Ramos (cell line): Measurements from ENCODE around the gene ZC3H14.

Experiments
- in situ Hi-C: fragments of 300-500 bp; cut with MboI; formaldehyde crosslinking; loops from one replicate; pipeline ENCODE4 v1.14.3; 2022; ENCODE audit warnings: low sequenced_read_pairs; ENCODE audit not compliant: unreplicated experiment

ZC3H14 gene

DNA sequence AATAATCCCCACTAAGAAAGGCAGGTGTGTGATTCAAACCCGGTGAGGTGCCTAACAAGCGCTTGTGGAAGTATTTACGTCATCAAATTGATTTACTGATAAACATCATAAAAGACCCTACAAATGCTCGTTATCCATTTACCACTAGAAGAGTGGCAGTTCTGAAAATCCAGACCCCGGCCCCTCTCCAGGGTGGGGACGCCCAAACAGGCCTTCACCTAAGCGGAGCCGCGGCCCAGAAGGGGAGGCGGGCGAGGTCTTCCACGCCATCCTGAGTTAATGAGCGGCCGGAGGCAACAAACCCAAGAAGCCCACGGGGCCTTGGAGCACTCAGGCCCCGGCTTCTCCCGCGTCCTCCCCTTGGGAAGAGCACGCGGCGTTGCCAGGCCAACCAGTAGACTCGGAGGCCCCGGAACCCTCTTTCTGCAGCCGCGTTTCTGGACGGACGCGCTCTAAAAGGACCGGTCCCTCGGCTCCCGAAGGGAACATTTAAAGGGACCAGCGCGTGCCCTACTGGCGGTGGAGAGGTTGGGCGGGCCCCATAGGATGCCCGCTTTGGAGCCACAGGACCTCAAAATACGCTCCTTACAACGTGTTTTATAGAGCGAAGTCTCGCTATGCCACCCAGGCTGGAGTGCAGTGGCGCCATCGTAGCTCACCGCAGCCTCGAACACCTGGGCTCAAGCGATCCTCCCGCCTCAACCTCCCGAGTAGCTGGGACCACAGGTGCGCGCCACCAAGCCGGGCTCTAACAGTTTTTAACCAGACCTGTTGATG is 11.6 kb upstream of the ZC3H14 start:
- in situ Hi-C loops = no loop called here

DNA sequence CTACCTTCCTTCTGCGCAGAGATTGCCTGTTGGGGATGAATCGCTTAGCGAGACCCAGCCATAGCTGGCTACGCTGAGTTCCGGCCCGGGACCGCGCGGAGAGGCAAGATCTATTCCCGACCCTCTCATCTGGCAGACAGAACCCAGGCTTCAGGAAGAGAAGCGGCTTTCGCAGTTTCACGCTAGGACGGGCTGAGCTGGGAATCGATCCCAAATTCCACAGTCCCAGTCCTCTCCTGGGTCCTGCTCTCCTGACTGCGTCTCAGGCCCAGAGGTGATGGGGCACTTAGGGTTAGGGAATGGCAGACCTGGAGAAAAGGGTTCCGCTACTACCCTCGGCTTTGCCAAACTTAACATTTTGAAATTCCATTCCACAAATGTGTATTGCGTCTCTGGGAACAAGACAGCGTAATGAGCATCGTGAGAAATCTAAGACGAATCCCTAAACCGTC is 10.8 kb upstream of the ZC3H14 start:
- in situ Hi-C loops = no loop called here

DNA sequence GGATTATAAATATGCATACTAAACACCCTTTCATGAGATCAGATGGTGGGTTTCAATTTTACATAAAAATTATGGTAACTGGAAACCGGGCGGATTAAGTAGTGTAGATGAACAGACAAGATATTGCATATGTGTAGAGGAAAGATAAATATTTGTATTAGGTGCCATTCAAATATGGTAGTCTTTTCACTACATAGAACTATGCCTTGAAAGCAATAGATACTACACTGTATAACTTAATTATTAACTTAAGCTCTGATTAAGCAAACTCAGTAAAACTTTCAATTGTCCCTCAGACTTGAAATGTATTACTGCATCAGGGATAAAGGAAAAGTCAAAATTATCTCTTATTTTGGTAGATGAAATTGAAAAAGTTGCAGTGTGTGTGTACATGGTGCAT is 10.0 kb upstream of the ZC3H14 start:
- in situ Hi-C loops = no loop called here

DNA sequence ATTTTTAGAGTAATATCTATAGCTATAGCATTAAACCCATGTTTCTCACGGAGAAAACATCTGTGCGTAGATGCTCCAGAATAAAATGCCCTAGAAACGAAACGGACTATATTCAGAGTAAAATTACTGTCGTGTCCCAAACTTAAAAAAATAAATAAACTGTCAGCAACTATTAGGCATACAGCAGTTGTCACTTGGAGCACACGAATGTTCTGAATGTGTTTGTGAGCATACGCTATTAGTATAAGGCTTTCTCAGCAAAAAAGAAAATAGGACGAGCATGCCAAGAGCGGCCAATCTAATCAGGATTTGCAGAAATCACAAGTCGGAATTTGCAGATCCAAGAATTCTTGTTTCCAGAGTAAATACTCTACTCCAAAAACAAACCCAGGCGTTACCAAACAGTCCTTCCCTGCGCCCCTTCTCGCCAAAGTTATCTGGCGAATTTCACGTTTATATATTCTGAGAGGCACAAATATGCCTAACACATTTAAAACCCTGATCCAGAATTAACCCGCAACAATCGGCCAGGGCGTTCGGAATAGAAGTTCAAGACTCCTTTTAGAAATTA is 8.9 kb upstream of the ZC3H14 start:
- in situ Hi-C loops = no loop called here

DNA sequence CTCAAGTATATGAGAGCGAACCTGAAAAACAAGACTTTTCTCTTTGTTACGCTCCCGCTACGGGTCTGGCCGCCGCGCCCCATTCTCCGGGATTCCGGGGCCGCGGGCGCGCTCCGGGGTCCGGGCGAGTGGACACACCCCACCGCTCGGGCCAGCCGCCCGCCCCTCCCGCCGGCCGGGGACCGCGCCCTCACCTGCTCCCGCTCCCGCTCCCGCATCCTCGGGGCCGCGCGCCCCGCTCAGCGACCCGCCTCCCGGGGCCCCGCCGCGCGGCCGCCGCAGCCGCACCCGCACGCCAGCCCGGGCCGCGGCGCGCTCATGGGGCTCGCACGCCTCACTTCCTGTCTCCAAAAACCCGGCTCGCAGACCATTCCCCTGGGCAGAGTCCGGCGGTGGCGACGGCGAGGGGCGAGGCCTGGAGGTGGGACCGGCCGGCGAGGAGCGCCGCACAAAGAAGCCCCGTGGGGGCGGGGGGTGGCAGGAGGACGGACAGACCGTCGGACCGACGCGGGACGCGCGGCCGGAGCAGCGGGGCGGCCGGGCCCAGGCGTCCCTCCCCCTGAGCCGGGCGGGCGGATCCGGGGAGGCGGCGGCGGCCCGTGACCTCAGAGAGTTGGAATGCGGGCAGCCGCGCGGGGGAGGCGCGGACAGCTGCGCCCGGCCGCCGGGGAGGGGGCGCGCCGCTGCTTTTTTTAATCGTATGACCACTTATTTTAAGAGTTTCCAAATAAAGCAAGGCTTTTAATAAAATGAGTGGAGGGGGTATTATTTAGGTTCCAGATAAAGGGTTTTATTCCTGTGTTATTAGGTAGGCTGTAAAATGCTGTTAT is 8.2 kb upstream of the ZC3H14 start, which contains the start of gene PTPN21:
TSS of gene PTPN21 (minus strand) at position 551 of the 830 bp plus-strand sequence. CDS start 4,590 bp downstream, outside the sequence.
- in situ Hi-C loops = no loop called here

DNA sequence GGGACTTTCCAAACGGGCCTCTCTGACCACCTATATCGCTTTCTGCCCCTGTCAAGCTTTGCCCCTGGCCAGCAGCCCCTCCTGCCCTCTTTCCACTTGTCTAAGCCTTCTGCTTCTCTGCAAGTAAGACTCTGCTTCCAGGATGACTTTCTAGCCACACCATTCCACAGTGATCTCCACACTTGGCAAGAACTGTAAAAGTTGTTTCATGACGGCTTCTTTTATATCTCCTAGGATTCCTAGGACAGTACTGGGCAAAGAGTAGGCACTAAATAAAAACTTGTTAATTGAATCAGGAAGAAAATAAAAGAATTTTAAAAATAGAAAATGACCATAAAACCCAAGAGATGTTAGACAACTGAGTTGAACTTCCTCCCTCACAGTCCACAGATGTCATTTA is 6.3 kb upstream of the ZC3H14 start:
- in situ Hi-C loops = no loop called here

DNA sequence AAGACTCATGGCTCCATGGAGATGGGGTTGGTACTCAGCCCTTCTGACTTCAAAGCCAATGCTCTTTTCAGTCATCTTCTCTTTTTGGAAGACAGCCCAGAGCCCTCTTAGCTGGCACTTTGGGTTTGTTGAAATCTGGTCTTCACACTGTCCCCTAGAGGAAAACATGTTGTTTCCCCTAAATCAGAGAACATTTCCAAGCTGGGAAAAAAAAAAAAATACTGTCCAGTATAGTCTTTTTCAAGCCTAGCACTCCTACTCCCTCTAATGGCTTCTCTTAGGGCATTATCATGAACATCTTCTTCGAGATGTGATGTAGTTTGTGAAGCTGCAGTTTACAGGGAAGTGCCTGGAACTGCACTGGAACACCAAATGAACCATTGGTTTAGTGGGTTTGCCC is 3.0 kb upstream of the ZC3H14 start:
- in situ Hi-C loops = no loop called here

DNA sequence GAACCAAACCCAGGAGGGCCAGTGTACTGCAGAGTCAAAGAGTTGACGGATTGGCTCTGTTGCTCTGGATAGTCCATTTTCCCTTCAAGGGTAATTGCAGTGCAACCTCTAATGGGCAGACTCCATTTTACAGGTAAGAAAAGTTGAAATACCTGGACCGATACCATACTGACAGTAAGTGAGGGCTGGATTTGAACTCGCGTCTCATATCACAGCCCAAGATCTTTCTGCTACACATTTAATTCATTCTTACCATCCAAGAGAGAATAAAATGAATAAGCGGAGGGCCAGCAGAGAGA is 356 bp upstream of the ZC3H14 start:
- in situ Hi-C loops = no loop called here

DNA sequence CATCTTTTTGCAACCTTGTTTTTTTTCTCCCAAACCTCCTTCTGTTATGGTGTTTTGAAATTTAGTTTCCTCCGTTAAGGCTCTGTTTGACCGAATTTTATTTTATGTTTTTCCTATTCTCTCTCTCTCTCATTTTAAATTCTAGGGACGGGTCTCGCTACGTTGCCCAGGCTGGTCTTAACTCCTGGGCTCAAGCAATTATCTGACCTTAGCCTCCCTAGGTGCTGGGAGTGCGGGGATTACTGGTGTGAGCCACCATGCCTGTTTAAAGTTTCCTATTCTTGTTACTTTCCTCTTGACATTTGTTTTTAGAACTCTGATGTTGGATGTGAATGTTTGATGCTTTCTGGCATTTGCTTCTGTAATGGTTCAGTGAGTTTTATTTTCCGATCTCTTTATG is 1.0 kb downstream of the ZC3H14 start:
- in situ Hi-C loops = no loop called here

DNA sequence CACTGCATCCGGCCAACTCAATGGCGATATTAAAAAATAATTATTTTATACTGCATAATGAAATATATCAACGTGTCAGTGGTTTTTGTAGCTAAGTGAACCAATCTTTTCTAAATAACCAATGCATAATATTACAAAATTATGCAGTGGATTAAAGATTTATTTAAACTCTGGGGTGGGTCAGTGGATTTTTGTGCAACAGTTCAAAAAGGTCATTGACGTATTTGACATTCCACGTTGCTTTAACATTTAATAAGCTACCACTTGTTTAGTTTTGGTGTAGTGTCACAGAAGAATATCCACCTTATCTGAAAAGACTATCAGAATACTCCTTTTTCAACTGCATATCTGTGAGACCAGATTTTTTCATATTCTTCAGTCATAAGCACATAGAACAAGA is 2.6 kb downstream of the ZC3H14 start:
- in situ Hi-C loops = no loop called here

DNA sequence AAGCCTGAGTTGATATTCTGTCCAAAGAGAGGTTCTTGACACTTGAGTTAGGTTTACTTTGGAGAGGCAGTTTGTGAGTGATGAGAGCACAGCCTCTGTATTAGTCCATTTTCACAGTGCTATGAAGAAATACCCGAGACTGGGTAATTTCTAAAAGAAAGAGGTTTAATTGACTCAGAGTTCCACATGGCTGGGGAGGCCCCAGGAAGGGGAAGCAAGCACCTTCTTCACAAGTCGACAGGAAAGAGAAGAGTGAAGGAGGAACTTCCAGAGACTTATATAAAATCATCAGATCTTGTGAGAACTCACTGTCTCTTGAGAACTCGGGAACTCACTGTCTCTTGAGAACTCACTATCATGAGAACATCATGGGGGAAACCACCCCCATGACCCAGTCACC is 5.4 kb downstream of the ZC3H14 start:
- in situ Hi-C loops = no loop called here

DNA sequence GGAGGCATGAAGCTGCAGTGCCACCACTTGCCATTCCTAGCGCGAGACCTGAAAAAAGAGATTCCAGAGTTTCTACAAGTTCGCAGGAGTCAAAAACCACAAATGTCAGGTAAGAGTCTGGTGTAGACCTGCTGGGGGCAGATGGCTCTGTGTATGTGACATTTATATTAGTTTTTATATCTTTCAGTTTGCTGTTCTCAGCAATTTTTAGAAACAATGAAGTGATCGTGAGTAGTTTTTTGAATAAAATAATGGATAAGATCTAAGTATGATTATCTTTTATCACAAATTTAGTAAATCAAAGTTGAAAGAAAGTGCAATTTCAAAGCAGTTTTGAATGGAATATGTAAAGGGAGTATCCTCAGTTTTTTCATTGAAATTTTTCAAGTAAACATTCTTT is 9.3 kb downstream of the ZC3H14 start:
- in situ Hi-C loops = no loop called here

DNA sequence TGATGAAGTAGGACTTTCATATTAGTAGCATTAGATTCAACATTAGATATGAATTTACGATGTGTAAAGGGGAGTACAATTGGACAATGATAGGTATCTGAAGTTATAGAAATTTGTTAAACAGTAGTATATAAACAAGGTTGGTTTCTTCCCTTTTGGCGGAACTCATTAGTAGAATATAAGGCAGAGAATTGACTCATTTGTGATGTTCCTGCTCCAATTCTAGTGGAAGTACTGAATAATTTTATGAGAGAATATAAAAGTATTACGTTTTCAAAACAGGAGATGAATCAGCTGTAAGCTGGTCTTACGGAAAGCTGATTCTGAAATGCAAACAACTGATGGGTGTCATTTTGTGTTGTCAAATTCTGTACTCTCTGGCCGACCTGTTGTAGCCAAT is 13.4 kb downstream of the ZC3H14 start:
- in situ Hi-C loops = no loop called here

DNA sequence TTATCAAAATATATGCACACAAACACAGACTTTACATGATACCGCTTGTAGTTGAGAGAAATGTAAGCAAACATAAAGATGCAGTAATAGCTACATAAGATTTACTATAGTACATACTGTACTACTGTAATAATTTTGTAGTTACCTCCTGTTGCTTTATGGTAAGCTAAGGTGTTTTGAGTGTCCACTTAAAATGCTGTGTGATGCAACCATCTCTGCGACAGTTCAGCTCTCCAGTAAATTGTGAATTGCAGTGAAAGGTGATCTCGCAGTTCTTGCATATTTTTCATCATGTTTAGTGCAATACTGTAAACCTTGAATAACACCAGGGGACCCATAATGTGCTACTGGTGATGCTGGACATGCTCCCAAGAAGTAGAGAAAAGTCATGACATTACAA is 21.6 kb downstream of the ZC3H14 start:
- in situ Hi-C loops = no loop called here

DNA sequence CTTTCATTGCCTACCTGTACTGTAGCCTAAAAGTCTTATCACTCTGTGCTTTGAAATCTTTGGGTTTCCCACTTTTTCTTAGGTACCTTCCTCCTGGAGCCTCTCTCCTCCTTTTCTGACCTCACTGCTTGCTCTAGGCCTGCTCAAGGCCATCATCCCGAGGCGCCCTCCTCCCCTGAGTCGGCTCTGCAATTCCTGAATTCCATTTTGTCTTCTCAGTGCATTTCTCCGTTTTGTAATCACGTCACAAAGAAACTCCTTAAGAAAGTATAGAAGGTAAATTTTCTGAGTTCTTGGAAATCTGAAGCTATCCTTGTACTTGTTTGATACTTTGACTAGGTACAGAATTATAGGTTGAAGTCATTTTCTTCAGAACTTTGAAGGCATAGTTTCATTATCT is 25.2 kb downstream of the ZC3H14 start:
- in situ Hi-C loops = no loop called here

DNA sequence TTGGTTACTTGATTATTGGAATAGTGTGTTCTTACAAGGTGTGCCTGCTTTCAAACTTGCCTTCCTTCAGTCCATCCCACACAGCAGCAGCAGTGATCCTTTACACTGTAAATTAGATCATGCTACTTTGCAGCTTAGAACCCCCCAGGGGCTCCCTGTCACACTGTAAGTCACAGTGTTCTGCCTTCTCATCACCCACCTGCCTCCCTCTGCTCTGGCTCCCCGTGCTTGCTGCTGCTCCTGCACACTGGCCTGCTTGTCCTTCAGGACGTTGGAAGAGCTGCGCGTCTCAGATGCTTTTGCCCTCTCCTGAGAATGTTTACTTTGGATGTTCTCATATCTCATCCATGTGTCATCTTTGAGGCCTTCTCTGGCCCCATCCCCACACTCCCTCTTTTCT is 27.3 kb downstream of the ZC3H14 start:
- in situ Hi-C loops = no loop called here

DNA sequence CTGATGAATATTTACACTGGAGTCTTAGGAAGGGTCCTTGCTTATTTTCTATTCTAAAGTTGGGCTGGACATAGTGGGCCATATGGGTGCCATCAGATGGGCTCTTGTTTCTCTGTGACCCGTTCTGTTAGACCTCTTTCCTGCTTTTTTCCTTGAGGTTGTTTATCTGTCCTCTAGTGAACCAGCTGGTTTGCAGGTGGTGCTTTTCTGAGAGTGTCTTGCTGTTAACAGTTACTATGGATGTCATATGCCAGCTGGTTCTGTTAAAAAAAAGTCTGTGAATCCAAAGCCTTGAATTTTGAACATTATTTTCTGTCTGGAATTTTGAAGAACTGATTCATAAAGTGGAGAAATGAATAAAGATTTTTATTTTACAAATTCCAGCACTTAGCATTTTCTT is 29.2 kb downstream of the ZC3H14 start:
- in situ Hi-C loops = no loop called here

DNA sequence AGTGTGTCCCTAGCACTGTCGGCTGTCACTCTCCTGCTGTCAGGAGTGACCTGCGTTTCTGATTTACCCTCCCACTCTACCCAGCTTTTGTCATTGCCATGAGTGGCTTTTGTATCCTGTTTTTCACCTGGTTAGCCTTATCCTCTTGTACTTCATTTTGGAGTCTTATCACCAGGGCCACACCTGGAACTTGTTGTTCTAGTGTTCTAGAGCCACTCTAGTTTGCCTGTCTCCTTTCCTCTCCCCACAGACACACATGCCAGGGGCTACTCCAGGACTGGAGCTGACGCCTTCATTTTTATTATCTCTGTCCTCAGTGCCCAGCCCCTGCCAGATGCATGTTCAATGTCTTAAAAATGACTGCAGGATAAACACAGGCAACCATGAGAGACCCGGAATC is 34.2 kb downstream of the ZC3H14 start:
- in situ Hi-C loops = no loop called here

DNA sequence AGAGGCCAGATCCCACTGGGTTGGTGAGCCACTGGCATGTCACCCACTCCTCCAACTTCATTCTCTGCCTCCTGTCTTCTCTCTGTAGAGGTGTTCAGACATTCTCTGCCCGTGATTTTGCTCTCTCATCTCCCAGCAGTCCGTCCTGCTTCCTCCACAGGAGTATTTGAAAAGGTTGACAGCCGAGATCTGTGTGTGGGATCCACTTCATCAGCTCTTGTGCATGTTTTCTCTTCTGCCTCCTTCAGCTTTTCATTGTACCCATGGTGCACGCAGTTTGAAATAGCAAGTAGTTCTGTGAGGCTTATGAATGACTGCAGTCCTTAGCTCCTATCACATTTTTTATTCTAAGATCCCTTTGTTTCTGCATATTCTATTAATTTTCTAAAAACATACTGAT is 34.8 kb downstream of the ZC3H14 start:
- in situ Hi-C loops = no loop called here

DNA sequence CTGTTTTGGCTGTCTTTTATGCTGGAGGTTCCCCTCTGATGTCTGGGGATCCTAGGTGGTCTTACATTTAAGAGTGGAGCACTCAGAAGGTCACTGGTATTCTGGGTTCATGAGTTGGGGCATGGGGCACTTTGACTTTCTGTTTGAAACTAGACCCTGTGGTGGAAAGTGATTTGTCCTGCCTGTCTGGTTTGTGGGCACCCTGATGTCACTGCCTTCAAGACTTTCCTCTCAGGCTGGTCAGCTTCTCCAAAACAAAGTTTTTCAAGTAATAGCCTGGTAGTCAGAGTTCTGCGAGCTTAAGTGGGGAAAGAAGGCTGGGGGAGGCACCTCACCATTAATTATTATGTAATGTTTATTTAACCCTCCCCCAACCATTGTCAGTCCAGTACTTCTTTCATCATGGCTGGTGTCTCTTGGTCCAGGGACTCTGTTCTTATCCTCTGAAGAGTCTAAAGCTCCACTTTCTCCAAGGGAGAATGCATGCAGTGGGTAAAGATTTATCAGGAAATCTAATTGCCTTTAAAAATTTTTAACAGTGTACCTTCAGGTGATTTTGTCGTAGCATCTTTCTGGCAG is 35.3 kb downstream of the ZC3H14 start:
- in situ Hi-C loops = no loop called here

DNA sequence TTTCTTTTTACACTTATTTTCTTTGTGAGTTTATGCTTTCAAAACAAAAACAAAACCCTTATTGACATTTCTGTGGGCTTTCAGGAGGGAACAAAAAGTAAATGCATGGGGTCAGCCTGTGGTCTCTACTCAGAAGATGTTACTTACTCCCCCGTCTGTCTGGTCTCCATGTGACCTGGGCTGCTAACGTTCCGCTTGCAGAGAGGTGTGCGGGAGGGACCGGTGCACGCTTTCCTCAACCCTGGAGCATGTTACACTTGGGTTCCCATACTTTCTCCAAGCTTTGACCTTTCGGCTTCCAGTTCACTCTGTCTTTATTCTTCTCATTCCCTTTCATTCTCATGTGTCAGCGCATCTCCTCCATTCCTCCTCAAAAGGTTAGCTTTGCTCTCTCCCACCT is 36.5 kb downstream of the ZC3H14 start:
- in situ Hi-C loops = no loop called here
